Measurements from ENCODE around the gene PHLDB2.

The PHLDB2 gene

DNA sequence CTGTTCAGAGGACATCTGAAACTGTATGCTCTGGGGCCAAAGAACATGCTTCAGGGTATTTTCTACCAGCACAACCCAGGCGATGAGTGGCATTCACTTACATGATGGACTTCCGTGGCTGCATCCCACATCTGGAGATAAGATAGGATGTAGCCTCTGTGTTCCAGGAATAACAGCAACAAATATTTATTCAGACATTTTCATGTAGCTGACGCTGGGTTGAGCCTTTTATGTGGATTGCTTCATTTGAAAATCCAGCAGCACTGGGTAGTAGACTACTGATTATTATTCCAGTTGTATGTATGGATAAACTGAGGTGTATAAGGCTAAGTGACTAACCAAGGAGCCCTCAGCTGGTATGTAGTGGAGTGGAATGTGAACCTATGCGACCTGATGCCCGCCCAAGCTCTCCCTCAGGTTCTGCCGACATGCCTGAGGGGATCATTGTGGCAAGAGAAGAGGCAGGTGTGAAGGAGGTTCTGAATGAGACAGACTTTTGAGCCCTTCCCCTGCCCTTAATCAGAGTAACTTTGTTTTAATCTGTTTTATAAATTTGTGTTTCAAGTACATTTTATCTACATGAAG lies 93.9 kb downstream of the PHLDB2 start:
- no peak for DNase-seq (ENCODE audit: extremely low read depth, low read depth)
- TF ChIP-seq CTCF (IDR thresholded peaks at IDR 0.05; ENCODE audit: low read depth, low read length), result no peak

DNA sequence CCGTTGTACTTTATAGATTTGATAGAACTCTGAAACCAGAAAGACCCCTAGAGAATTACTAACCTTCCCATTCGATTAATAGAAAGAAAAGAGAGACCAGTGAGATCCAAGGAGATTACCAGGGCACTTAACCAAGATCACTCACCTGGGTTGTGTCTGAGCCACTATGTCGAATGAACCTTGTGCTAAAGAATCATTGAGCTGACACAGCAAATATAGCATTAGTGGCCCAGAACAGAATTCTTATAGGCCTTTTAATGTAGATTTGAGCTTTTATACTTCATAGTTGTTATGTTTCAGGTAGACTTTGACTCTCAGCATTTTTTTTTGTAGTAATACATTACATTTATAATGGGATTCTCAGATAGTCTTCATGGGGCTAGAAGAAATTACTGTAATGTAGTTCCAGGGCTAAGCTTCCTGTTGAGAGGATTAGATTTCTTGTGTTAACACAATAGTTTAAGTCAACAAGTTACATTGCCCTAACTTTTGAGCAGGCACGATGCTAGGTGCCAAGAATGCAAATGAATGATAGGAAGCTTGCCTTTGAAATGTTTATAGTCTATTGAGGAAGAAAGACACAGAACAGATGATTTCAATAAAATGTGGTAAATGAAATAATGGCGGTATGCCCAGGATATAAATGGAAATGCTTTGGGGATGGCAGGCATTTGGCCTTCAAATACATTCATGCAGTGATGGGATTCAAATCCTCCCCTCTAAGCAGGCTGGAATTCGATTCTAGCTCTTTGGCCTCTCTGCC lies 95.3 kb downstream of the PHLDB2 start:
- no peak for TF ChIP-seq CTCF (IDR thresholded peaks at IDR 0.05; ENCODE audit: low read depth, low read length)
- DNase-seq (ENCODE audit: extremely low read depth, low read depth), result peak; percentile 83

DNA sequence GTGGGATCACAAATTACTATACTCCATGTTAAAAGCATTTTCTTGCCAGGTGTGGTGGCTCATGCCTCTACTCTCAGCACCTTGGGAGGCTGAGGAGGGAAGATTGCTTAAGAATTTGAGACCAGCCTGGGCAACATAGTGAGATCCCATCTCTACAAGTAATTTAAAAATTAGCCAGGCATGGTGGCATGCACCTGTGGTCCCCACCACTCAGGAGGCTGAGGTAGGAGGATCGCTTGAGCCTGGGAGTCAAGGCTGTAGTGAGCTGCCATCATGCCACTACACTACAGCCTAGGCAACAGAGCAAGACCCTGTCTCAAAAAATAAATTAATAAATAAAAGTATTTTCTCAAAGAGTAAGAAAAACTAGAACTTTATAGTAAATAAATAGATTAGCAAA lies 96.8 kb downstream of the PHLDB2 start:
- DNase-seq (ENCODE audit: extremely low read depth, low read depth), result no peak
- no peak for TF ChIP-seq CTCF (IDR thresholded peaks at IDR 0.05; ENCODE audit: low read depth, low read length)

GRCh38 chr3:111956449-111956848 lies 97.4 kb downstream of the PHLDB2 start:
- TF ChIP-seq CTCF (IDR thresholded peaks at IDR 0.05; ENCODE audit: low read depth, low read length), result no peak
- DNase-seq (ENCODE audit: extremely low read depth, low read depth), result no peak

- DNase-seq (ENCODE audit: extremely low read depth, low read depth), result no peak
- TF ChIP-seq CTCF (IDR thresholded peaks at IDR 0.05; ENCODE audit: low read depth, low read length), result no peak
These were observed 98.1 kb downstream of the PHLDB2 start for GRCh38 chr3:111956995-111957734.

GRCh38 chr3:111961461-111962164 lies 102.5 kb downstream of the PHLDB2 start:
- no peak for DNase-seq (ENCODE audit: extremely low read depth, low read depth)
- TF ChIP-seq CTCF (IDR thresholded peaks at IDR 0.05; ENCODE audit: low read depth, low read length), result no peak
